Measurements from ENCODE around the gene VAMP4.
"Not testable (repeated sequence)": the region's sequence is repeated elsewhere in the genome, so short reads cannot be mapped to it uniquely, and the experiment has no call there.

The VAMP4 gene

DNA sequence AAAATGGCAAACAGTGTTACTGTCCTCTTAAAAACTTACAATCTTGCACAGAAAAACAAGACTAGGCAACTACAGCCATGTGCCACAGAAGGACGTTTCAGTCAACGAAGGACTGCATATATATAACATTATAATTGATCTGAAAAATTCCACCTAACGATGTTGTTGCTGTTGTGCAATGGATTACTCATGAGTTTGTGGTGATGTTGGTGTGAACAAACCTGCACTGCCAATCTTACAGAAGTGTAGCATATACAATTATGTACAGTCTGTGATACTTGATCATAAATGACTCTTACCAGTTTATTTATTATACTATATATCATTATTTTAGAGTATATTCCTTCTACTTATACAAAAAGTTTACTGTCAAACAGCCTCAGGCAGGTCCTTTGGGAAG is 6.8 kb upstream of the VAMP4 start:
- DNase-seq, result no peak

DNA sequence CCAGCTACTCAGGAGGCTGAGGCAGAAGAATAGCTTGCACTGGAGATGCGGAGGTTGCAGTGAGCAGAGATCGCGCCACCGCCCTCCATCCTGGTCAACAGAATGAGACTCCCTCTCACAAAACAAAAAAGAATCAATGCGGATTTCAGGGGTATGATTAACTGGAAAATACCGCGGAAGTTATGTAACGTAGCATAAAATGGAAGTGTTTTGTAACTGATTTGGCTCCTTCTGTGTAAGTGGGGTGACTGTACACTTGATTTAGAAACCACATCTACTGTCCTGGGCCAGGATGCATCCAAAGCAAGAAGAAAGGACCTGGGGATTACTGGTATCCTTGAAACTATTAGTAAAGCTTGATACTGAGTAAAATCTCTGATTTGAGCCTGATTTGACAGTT is 3.1 kb upstream of the VAMP4 start:
- no peak for DNase-seq

- peak in 3 of 14 donors; percentile 2 to 52 (median 14) for DNase-seq
Observed at GRCh38 chr1:171743081-171743870, 1.4 kb upstream of the VAMP4 start.

GRCh38 chr1:171742577-171742922 is 685 bp upstream of the VAMP4 start:
- DNase-seq, result peak in 8 of 14 donors; percentile 1 to 82 (median 52)

DNA sequence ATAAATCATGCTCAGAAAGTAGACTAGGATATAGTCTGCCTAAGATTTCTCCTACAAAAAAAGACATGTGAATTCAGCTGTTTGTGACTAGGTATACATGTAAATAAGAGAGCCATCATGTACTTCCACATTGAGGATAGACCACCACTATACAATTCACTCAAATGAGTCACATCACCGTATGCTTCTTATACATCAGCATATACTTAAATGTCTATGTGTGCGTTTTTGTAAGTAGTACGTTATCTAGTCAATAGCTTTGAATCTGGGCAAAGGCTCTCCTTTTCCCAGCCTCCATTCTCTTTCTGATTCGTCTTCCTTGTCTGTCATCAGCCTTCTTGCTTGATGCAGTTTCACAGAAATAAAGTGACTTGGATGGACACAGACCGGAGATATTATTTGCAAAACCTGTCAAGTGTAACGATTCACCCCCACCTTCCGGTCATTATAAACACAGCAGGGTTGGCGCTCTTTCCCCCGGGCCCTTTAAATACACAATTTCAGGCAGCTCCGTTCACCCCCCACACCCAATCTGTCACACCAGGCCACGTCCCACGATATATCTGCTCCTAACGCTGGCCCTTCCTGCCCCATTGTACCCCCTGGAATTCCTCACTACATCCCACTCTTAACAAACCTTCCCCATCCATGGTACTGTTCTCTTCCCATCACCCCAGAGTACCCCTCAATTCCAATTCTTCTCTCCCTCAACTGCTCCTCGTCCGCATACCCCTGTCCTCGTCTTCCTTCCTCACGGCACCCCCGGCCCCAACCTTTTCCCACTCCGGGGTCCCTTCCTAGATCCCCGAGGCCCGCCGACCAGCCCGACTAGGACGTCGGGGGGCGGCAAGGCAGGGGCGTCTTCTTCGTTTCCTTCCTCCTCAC is 636 bp downstream of the VAMP4 start:
- peak in 8 of 14 donors; percentile 19 to 77 (median 60) for DNase-seq

DNA sequence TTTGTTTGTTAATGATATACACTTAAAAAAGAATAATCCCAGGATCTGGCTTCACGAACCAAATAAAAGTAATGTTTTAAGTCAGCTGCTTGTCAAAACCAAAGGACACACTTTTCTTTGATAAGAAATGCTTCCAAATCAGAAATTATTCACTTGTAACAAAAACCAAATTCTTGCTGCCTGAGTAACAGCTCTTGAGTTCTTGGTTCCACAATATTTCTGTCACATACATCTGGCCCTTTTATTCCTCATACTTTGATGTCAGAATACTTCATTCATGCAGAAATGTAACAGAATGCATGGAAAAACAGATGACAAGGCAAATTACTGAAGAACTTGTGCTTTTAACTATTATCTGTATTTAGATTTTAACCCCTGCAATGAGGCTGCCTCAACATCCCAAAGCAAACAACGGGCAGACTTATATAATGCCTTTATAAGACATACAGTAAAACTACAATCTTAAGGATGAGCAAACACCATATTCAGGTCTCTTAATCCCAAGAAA is 1.5 kb downstream of the VAMP4 start:
- no peak for DNase-seq

- no peak for DNase-seq
Observed at GRCh38 chr1:171739656-171740055, 2.2 kb downstream of the VAMP4 start.

- no peak for DNase-seq
Observed at GRCh38 chr1:171738911-171739310, 3.0 kb downstream of the VAMP4 start.

DNA sequence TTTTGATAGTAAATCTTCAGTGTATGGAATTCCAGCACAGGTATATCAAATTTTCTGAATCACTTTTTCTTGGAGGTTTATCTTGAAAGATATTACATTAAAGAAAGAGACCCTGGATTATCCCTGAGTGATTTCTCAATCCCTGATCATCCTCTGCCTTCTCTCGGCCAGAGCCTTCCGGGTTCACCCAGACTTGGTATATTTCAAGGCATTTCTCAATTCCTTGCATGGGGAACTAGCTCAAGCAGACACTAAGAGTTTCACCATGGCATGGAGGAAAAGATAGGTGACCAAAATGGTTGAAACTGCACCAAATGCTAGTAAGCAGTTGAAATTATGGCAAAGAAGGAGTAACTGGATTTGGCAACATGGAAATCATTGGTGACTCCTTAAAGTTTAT is 5.7 kb downstream of the VAMP4 start:
- no peak for DNase-seq

DNA sequence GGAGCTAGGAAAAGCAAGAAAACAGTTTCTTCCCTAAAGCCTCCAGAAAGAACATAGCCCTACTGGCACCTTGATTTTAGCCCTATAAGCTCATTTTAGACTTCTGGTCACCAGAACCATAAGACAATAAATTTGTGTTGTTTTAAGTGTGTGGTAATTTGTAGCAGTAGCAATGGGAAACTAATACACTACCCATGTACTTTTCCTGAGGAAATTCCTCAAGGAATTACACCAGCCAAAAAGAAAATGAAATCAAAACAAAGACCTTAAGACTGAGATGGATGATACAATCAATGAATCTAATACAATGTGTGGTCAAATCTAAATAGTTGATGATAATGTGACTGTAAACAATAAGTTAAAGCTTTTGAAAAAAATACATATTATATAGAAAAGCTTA is 11.8 kb downstream of the VAMP4 start:
- DNase-seq, result no peak

DNA sequence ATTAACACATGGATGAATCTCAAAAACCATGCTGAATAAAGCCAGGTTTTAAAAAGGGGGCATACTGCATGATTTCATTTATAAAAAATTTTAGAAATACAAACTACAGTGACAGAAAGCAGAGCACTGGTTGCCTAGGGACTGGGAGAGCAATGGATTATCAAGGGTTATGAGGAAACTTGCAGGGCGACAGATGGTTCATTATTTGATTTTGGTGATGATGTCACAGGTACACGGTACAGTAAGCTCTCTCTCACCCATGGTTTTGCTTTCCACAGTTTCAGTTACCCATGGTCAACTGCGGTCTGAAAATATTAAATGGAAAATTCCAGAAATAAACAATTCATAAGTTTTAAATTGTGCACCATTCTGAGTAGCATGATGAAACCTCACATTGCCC is 14.1 kb downstream of the VAMP4 start:
- peak in 1 of 14 donors; percentile 38 for DNase-seq

DNA sequence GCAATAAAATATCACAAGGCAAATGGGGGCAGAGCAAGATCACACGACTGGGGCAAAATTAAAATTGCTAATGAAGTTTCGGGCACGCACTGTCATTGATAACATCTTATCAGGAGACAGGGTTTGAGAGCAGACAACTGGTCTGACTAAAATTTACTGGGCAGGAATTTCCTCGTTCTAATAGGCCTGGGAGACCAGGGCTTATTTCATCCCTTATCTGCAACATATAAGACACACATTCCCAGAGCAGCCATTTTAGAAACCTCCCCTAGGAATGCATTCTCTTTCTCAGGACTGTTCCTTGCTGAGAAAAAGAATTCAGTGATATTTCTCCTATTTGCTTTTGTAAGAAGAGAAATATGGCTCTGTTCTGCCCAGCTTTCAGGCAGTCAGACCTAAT is 18.7 kb downstream of the VAMP4 start:
- not testable (repeated sequence) for DNase-seq

DNA sequence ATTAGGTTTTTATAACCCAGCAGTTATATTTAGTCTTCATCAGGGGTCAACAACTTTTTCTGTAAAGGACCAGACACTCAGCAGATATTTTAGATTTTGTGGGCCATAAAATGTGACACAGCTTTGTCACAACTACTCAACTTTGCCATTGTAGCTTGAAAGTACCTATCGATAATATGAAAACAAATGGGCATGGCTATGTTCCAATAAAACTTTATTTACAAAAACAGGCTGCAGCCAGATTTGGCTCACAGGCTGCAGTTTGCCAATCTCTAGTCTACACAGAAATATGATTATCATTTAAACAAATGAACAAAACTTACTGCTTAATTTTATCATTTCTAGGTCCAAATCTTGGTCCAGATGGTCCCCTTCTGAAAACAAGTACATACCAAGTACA is 23.0 kb downstream of the VAMP4 start:
- DNase-seq, result no peak

- no peak for DNase-seq
Observed at GRCh38 chr1:171718216-171718615, 23.6 kb downstream of the VAMP4 start.

DNA sequence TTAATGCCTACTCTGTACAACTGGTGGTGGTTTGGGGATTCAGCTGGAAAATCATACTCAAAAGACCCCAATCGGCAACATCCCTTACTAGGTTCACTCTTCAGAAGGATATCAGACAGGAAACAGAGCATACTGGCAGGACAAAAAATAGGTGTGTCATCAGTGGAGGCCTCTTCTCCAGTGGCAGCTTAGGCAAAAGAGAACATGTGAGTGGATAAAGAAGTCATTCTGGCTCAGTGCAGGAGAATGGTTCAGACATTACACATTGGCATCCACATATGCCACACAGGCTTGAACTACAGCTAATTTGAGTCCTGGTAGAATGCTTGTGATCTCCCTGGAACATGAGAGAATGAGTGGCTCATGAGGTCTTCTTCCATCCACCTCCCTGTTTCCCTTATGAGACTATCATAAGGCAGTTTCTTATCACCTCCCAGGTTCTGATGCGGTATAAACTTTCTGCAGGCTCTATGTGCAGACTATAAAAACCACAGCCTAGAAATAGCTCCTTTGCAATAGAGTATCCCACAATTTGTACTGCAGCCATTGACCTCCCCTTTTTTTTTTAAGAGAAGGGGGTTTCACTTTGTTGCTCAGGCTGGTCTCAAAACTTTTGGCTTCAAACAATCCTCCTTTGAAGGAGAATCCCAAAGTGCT is 24.7 kb downstream of the VAMP4 start:
- no peak for DNase-seq

DNA sequence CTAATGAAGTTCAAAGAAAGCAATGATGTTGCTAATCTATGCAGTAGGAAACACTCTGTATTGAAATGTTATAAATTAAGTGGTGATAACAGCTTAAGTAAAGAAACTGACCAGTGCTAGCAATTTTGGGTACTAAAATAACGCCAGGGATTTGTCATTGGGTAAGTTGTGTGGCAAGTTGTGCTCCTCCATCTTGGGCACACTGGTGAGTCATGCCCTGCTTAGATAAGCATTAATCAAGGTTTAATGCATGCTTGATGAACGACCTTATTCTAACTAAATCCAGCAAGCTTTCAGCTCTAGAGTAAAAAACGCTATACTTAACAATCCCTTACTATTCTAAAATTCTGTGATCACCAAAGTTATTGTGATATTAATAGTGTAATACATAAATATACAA is 25.2 kb downstream of the VAMP4 start:
- DNase-seq, result no peak

DNA sequence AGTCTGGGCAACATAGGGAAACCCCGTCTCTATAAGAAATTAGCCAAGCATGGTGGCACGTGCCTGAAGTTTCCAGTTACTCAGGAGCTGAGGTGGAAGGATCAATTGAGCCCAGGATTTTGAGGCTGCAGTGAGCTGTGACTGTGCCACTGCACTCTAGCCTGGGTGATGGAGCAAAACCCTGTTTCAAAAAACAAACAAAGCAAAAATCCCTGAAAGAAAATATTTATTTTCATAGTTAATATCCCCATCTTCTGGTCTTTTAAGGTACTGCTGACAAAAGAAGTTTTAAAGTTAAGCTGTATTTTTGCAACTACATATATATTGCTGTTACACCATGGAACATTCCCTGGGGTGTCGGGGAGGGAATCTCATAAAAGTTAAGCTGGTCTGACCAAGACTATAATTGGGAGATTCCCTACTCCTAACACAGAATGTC is 26.0 kb downstream of the VAMP4 start:
- no peak for DNase-seq

DNA sequence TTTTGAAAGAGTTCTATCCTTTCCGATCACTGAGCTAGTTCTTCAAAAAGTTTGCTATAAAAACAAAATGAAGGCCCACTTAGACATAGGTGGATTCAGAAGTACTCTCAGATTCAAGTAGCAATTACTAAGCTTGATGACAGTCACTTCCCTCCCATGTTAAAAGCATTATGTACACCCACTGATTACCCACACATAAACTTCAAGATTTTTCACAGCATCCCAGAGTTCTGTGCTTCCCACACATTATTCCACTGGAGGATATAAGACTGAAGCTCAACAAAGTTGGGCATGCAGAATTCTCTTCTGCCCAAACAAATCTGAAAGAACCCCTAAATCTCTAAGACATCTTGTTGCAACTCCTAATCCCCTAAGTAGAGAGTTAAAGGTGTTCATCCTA is 29.5 kb downstream of the VAMP4 start:
- no peak for DNase-seq

- DNase-seq, result no peak
Observed at GRCh38 chr1:171711643-171712042, 30.2 kb downstream of the VAMP4 start.

GRCh38 chr1:171707583-171707982 is 34.3 kb downstream of the VAMP4 start:
- no peak for DNase-seq

GRCh38 chr1:171702598-171702997 is 39.3 kb downstream of the VAMP4 start:
- DNase-seq, result no peak

DNA sequence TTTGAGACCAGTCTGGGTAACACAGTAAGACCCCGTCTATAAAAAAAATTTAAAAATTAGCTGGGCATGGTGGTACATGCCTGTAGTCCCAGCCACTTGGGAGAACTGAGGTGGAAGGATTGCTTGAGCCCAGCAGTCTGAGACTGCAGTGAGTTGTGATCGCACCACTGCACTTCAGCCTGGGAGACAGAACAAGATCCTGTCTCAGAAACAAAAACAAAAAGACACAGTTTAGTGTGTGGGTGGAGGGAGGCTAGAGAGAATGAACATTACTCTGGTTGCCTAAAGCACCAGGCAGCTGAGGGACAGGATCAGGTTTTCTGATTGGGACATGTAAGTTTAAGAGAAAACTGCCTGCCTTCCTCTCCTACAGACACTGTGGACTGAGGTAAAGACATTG is 42.3 kb downstream of the VAMP4 start:
- DNase-seq, result no peak

DNA sequence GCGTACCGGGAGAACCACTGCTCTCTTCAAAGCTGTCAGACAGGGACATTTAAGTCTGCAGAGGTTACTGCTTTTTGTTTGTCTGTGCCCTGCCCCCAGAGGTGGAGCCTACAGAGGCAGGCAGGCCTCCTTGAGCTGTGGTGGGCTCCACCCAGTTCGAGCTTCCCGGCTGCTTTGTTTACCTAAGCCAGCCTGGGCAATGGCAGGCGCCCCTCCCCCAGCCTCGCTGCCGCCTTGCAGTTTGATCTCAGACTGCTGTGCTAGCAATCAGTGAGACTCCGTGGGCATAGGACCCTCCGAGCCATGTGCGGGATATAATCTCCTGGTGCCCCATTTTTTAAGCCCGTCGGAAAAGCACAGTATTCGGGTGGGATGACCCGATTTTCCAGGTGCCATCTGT is 46.1 kb downstream of the VAMP4 start:
- DNase-seq, result not testable (repeated sequence)
